ENCODE measurements around the gene SHISA9.

Gene SHISA9

DNA sequence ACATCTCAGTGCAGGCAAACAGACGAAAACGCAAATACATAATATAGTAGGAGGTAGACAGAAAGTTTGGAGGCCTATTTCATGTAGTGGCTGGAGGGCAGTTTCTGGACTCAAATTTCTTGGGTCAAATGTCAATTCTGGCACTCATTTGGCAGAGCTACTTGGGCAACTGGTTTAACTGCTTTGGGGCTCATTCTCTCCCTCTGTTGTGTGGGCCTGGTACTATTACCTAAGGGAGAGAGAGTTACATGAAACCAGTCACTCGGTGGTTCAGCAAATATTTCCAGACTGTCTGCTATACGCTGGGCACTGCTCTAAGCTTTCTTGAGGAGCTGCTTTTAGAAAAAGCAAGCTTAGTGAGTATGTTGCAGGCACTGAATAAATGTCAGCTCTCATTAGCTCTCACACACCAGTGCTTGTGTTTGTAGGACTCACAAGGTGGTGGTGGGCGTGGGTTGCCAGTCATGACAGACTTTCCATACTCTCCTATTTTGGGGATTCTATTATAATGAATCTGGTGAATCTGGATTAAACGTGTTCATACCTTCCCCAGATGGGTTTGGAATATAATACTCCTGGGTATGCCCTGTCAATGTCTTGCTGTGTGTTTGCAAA, 1.8 kb upstream of the SHISA9 start:
- H3K4me3 ChIP-seq (replicated peaks; ENCODE audit: low read depth, low read length): no peak overlapping the region
- DNase-seq (ENCODE audit: extremely low read depth, low read depth): no peak
- no peak for TF ChIP-seq CTCF (IDR thresholded peaks at IDR 0.05; ENCODE audit: low read depth, low read length, missing control alignments)

- no peak overlapping the region for H3K4me3 ChIP-seq (replicated peaks; ENCODE audit: low read depth, low read length)
- no peak for TF ChIP-seq CTCF (IDR thresholded peaks at IDR 0.05; ENCODE audit: low read depth, low read length, missing control alignments)
- no peak for DNase-seq (ENCODE audit: extremely low read depth, low read depth)
Observed at GRCh38 chr16:12900156-12900555, 1.2 kb upstream of the SHISA9 start.

- TF ChIP-seq CTCF (IDR thresholded peaks at IDR 0.05; ENCODE audit: low read depth, low read length, missing control alignments): no peak
- no peak for DNase-seq (ENCODE audit: extremely low read depth, low read depth)
- H3K4me3 ChIP-seq (replicated peaks; ENCODE audit: low read depth, low read length): no peak overlapping the region
Observed at GRCh38 chr16:12900599-12901203, 697 bp upstream of the SHISA9 start.

DNA sequence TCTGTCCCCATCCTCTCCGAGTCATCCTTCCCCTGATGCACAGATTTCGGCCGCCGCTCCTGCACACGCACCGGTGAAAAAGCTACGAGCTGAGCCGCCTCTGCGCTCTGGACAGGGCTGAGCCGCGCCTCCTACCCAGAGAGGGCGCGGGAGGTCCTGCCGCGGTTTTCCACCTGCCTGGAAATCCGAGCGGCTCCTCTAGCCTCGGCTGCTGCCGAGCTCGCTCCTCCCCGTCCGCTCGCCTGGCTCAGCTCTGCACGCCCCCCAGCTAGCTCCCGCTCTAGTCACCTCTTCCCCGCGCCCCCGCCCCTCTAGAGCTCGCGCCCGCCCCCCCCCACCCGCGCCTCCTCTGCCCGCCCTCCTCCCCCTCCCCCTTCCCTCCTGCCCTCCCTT, 198 bp upstream of the SHISA9 start:
- no peak for TF ChIP-seq CTCF (IDR thresholded peaks at IDR 0.05; ENCODE audit: low read depth, low read length, missing control alignments)
- H3K4me3 ChIP-seq (replicated peaks; ENCODE audit: low read depth, low read length): no peak overlapping the region
- DNase-seq (ENCODE audit: extremely low read depth, low read depth): no peak

- no peak for TF ChIP-seq CTCF (IDR thresholded peaks at IDR 0.05; ENCODE audit: low read depth, low read length, missing control alignments)
- DNase-seq (ENCODE audit: extremely low read depth, low read depth): no peak
- H3K4me3 ChIP-seq (replicated peaks; ENCODE audit: low read depth, low read length): no peak overlapping the region
Observed at GRCh38 chr16:12902511-12903372, 1.3 kb downstream of the SHISA9 start.

DNA sequence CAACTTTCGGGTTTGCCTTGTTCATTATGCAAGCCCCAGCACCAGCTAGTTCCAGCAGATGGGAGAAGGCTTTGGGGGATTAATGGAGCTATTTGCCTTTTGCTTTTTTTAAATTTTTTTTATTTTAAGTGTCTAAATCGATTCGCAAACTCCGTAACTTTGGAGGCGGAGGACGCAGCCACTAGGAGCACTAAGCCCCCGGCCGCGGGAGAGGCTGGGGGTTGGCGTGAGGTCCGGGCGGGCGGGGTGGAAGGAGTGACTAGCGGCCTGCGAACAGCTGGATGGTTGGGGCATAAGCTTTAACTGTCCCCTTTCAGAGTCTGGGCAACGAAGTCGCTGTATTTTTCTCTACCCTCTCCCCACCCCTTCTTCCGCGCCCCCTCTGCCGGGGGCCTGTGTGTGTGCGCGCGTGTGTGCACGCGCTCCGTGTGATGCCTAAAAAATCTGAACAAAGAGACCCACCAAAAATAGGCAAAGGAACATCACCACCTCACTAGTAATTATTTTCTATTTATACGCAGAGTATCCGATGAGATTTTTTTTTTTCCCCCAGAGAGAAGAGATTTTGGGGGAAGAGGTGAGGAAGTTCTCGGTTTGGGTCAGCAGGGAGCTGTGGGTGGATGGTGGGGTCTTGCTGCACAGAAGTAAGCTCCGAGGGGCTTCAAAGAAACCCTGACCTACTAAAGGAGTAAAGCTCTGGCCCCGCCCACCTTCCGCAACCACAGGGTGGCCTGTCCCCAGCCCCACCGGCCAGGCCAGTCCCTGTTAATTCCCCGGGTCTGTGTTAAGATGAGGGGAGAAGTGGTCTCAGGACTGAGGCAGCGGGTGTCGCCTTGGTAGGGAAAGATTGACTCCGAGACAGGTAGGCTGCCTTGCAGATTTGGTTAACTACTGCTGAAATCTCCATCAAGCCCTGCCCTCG, 2.3 kb downstream of the SHISA9 start:
- TF ChIP-seq CTCF (IDR thresholded peaks at IDR 0.05; ENCODE audit: low read depth, low read length, missing control alignments): no peak
- no peak overlapping the region for H3K4me3 ChIP-seq (replicated peaks; ENCODE audit: low read depth, low read length)
- DNase-seq (ENCODE audit: extremely low read depth, low read depth): no peak

Data from HFF-Myc (cell line).